AG04449 (cell line): ENCODE measurements around the gene FRMD6.

Source experiments
- CTCF ChIA-PET: fragments of 350-600 bp; formaldehyde crosslinking; extraction: SDS; loops from one replicate; lab custom pipeline; 2021; ENCODE audit warnings: antibody characterized with exemption; lab: Yijun Ruan, JAX
- POLR2A ChIA-PET: fragments of 400-600, 350-600 bp; formaldehyde crosslinking; extraction: SDS; loops from one replicate; lab custom pipeline; 2020; ENCODE audit warnings: antibody characterized with exemption, inconsistent platforms; lab: Yijun Ruan, JAX
- DNase-seq: peaks from one replicate; pipeline ENCODE4 v3.0.0-alpha.2; 2010; ENCODE audit warnings: low read depth, low spot score
- H3K4me3 ChIP-seq: 2 replicates; pipeline ENCODE4 v1.5.1; 2011; ENCODE audit warnings: low read depth, mild to moderate bottlenecking, control low read depth, low read length
- TF ChIP-seq, protein P1 (sequence below): IDR thresholded peaks from one replicate; pipeline ENCODE4 v1.5.1; 2011; ENCODE audit warnings: mild to moderate bottlenecking, moderate library complexity, low read length, control low read depth, inconsistent platforms; ENCODE audit not compliant: insufficient read depth; ENCODE audit errors: missing control alignments

FRMD6 gene

GRCh38 chr14:51719955-51720354 lies 68.2 kb downstream of the FRMD6 start:
- TF ChIP-seq, protein P1, sequence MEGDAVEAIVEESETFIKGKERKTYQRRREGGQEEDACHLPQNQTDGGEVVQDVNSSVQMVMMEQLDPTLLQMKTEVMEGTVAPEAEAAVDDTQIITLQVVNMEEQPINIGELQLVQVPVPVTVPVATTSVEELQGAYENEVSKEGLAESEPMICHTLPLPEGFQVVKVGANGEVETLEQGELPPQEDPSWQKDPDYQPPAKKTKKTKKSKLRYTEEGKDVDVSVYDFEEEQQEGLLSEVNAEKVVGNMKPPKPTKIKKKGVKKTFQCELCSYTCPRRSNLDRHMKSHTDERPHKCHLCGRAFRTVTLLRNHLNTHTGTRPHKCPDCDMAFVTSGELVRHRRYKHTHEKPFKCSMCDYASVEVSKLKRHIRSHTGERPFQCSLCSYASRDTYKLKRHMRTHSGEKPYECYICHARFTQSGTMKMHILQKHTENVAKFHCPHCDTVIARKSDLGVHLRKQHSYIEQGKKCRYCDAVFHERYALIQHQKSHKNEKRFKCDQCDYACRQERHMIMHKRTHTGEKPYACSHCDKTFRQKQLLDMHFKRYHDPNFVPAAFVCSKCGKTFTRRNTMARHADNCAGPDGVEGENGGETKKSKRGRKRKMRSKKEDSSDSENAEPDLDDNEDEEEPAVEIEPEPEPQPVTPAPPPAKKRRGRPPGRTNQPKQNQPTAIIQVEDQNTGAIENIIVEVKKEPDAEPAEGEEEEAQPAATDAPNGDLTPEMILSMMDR, result no peak
- POLR2A ChIA-PET, result no interaction called here
- DNase-seq, result no peak
- CTCF ChIA-PET, result interaction anchor here (1.0 to 2.3 kb wide), 2 partner anchors 56 to 436 kb away, joined by 3 to 11 read pairs; no protein-coding TSS in a partner anchor
- no peak overlapping the region for H3K4me3 ChIP-seq

DNA sequence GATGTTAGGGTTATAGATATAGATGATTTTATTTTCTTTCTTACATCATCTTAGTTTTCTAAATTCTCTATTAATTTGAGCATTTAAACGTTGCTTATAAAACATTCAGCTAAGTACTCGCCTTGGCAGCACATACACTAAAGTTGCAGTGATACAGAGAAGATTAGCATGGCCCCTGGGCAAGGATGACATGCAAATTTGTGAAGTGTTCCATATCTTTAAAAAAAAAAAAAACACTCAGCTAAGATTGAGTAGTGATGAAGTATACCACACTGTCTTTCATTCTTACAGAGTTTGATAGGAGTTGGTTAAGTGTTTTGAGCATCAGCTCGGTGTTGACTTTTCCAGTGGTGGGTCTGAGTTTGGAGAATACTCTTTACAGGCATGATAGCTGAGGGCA lies 72.3 kb downstream of the FRMD6 start:
- ChIA-PET POLR2A (no interaction called here), CTCF (no interaction called here)
- DNase-seq, result no peak
- no peak overlapping the region for H3K4me3 ChIP-seq
- TF ChIP-seq, protein P1, result no peak

GRCh38 chr14:51724650-51725049 lies 72.9 kb downstream of the FRMD6 start:
- TF ChIP-seq, protein P1, result no peak
- ChIA-PET POLR2A (no interaction called here), CTCF (interaction anchor here (1.1 to 1.8 kb wide), 3 partner anchors 9 to 55 kb away, joined by 3 to 4 read pairs (median 3); no protein-coding TSS in a partner anchor)
- no peak overlapping the region for H3K4me3 ChIP-seq
- DNase-seq, result no peak

DNA sequence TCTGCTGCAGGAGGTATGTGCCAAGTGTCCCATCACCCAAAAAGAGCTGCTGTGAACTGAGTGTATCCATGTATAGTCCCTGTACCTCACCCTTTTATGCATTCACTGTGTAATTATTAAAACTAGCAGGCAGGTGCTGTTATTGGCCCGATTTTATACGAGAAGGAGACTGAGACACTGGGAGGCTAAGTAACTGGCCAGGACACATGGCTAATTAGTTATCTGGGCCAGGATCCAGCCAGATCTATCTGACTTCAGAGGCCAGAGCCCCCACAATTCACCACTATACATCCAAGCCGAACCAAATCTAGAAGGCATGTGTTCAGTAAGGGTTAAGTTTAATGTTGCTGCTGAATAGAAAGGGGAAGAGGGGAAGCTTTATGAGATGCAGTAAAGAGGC lies 73.4 kb downstream of the FRMD6 start:
- ChIA-PET CTCF (interaction anchor here (0.8 to 1.8 kb wide), 6 partner anchors 9 to 442 kb away, joined by 3 to 4 read pairs (median 3); no protein-coding TSS in a partner anchor), POLR2A (no interaction called here)
- no peak for DNase-seq
- TF ChIP-seq, protein P1, result no peak
- H3K4me3 ChIP-seq, result no peak overlapping the region

DNA sequence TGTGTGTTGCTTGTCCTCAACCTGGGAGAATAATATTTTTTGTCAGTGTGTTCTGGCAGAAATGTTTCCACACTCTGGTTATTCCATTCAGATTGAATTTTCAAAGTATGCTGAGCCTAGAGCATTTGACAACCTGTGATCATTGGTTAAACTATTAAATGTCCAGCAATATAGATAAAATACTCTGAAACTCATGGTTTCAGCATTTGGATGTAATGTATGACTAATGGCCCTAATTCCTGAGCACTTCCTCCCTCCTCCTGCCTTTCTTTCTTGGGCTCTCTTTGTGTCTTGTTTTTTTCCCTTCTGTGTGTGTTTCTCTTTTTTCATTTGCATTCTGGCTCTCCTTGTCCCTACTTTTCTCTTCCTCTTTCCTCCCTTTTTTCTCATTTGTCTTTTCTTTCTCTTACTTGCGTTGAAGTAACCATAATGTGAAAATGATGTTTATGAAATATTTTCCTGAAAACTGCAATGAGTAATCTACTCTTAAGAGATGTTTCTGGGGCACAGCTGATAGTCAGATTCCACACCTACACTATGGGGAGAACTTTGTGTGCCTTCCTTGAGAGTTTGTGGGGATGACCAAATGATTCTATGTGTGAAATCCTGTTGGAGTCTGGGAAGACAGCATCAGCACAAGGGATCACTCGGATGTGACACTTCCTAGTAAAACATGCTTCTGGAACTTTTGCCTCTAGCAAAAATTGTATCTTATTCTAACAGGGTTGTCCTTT lies 74.6 kb downstream of the FRMD6 start:
- TF ChIP-seq, protein P1, result no peak
- H3K4me3 ChIP-seq, result no peak overlapping the region
- ChIA-PET POLR2A (no interaction called here), CTCF (interaction anchor here (1.4 to 1.8 kb wide), 2 partner anchors 50 to 53 kb away, joined by 3 to 4 read pairs; no protein-coding TSS in a partner anchor)
- DNase-seq, result no peak

- no peak overlapping the region for H3K4me3 ChIP-seq
- ChIA-PET CTCF (interaction anchor here (2.4 kb wide), 1 partner anchor 53 kb away, joined by 6 read pairs; no protein-coding TSS in a partner anchor), POLR2A (no interaction called here)
- no peak for DNase-seq
- TF ChIP-seq, protein P1, result no peak
These were observed 75.8 kb downstream of the FRMD6 start for GRCh38 chr14:51727526-51727925.
